MM.1S (cell line): ENCODE data around the gene SEPTIN2.

Experiments used
- DNase-seq: peaks from one replicate; pipeline ENCODE4 v3.0.0-alpha.2; 2015
- H2AFZ ChIP-seq: fragments of 300-600 bp; sonication (generic); 2 replicates; pipeline ENCODE4 v1.6.0; 2016; ENCODE audit warnings: antibody characterized with exemption, low read length
- H3F3A ChIP-seq: fragments of 300-600 bp; sonication (generic); 2 replicates; pipeline ENCODE4 v1.6.1; 2016; ENCODE audit warnings: mild to moderate bottlenecking, antibody characterized with exemption, low read length, moderate library complexity, mixed read lengths; ENCODE audit not compliant: insufficient read depth
- H3K27ac ChIP-seq: fragments of 300-600 bp; sonication (generic); 2 replicates; pipeline ENCODE4 v1.5.1; 2016; ENCODE audit warnings: mild to moderate bottlenecking, low read length
- H3K27me3 ChIP-seq: fragments of 300-600 bp; sonication (generic); replicated peaks from 2 replicates; pipeline ENCODE4 v1.6.0; 2016; ENCODE audit warnings: low read length; ENCODE audit not compliant: insufficient read depth
- H3K36me3 ChIP-seq: fragments of 300-600 bp; sonication (generic); replicated peaks from 2 replicates; pipeline ENCODE4 v1.6.1; 2016; ENCODE audit warnings: mild to moderate bottlenecking, low read length, mixed read lengths; ENCODE audit not compliant: insufficient read depth
- H3K4me1 ChIP-seq: fragments of 300-600 bp; sonication (generic); 2 replicates; pipeline ENCODE4 v1.6.1; 2016; ENCODE audit warnings: low read length, mixed read lengths
- H3K4me2 ChIP-seq: fragments of 300-600 bp; sonication (generic); 2 replicates; pipeline ENCODE4 v1.6.0; 2016; ENCODE audit warnings: low read depth, low read length
- H3K4me3 ChIP-seq: fragments of 300-600 bp; sonication (generic); 2 replicates; pipeline ENCODE4 v1.5.1; 2016; ENCODE audit warnings: low read length, mixed read lengths
- H3K79me2 ChIP-seq: fragments of 300-600 bp; sonication (generic); 2 replicates; pipeline ENCODE4 v1.6.1; 2016; ENCODE audit warnings: mixed run types, low read length, mixed read lengths
- H3K9ac ChIP-seq: fragments of 300-600 bp; sonication (generic); 2 replicates; pipeline ENCODE4 v1.6.1; 2016; ENCODE audit warnings: low read length, mixed read lengths
- H3K9me2 ChIP-seq: fragments of 300-600 bp; sonication (generic); replicated peaks from 2 replicates; pipeline ENCODE4 v1.6.1; 2016; ENCODE audit warnings: mild to moderate bottlenecking, low read length, mixed read lengths; ENCODE audit not compliant: insufficient read depth
- H3K9me3 ChIP-seq: fragments of 300-600 bp; sonication (generic); replicated peaks from 2 replicates; pipeline ENCODE4 v1.6.1; 2016; ENCODE audit warnings: mild to moderate bottlenecking, low read length, mixed read lengths; ENCODE audit not compliant: insufficient read depth
- H4K20me1 ChIP-seq: fragments of 300-600 bp; sonication (generic); 2 replicates; pipeline ENCODE4 v1.6.1; 2016; ENCODE audit warnings: mild to moderate bottlenecking, low read length, moderate library complexity, mixed read lengths; ENCODE audit not compliant: insufficient read depth
- CTCF ChIP-seq: fragments of 300-600 bp; sonication (generic); IDR thresholded peaks from 2 replicates; pipeline ENCODE4 v1.5.1; 2016; ENCODE audit warnings: antibody characterized with exemption, low read length, mixed read lengths
- EZH2 ChIP-seq: fragments of 300-600 bp; sonication (generic); optimal IDR thresholded peaks from 2 replicates; pipeline ENCODE3; 2017; ENCODE audit warnings: low read depth, mild to moderate bottlenecking, antibody characterized with exemption, low read length, mixed read lengths
- EZH2phosphoT487 ChIP-seq: fragments of 300-600 bp; sonication (generic); IDR thresholded peaks from 2 replicates; pipeline ENCODE4 v1.6.1; 2018; ENCODE audit warnings: antibody characterized with exemption, low read length

Gene SEPTIN2

GRCh38 chr2:241315879-241316631 lies at the start of gene SEPTIN2:
SEPTIN2 (plus strand) TSS chr2:241315925; CDS start chr2:241324233, 8,308 bp downstream.
- Histone ChIP-seq H3K9me2 (no peaks in the 10 kb centered on the region), H3K36me3 (no peaks in the 10 kb centered on the region), H3K9me3 (no peaks in the 10 kb centered on the region), H3K9ac (peak within 1 kb of the TSS; percentile 100), H3K4me3 (peak within 1 kb of the TSS; percentile 92), H4K20me1 (no peaks in the 10 kb centered on the region), H3F3A (0 out of 2 replicates have a peak, but pooled peaks cover 9% of the 10 kb centered on the region), H3K4me2 (peak within 1 kb of the TSS; percentile 80), H3K27me3 (no peaks in the 10 kb centered on the region), H2AFZ (peak within 1 kb of the TSS; percentile 88), H3K4me1 (peaks cover 41% of the 10 kb centered on the region), H3K79me2 (peaks cover 92% of the 10 kb centered on the region), H3K27ac (peak within 1 kb of the TSS; percentile 98)
- TF ChIP-seq CTCF (no peak), EZH2phosphoT487 (no peak), EZH2 (no peak)
- DNase-seq, result no peak

- no peaks in the 10 kb centered on the region for H3K27me3 ChIP-seq
- H3K4me3 ChIP-seq, result no peak overlapping the region
- peaks cover 9% of the 10 kb centered on the region; the same call in 1 of the 2 replicates for H3K4me1 ChIP-seq
- TF ChIP-seq CTCF (peak; percentile 16), EZH2 (no peak), EZH2phosphoT487 (no peak)
- no peaks in the 10 kb centered on the region; the same call in 1 of the 2 replicates for H4K20me1 ChIP-seq
- H3K36me3 ChIP-seq, result peaks cover 9% of the 10 kb centered on the region
- no peaks in the 10 kb centered on the region for H3K9me2 ChIP-seq
- DNase-seq, result no peak
- no peak overlapping the region for H3K27ac ChIP-seq
- H3K4me2 ChIP-seq, result no peak overlapping the region
- H3K9me3 ChIP-seq, result no peaks in the 10 kb centered on the region
- no peaks in the 10 kb centered on the region for H3F3A ChIP-seq
- peaks cover 86% of the 10 kb centered on the region for H3K79me2 ChIP-seq
- H3K9ac ChIP-seq, result no peak overlapping the region
- no peak overlapping the region for H2AFZ ChIP-seq
These were observed 48.3 kb upstream of the SEPTIN2 start for GRCh38 chr2:241267249-241268067.

- peaks cover 83% of the 10 kb centered on the region for H3K79me2 ChIP-seq
- H3K9ac ChIP-seq, result no peak overlapping the region
- H3K27ac ChIP-seq, result no peak overlapping the region
- no peak overlapping the region for H2AFZ ChIP-seq
- DNase-seq, result no peak
- H3K9me2 ChIP-seq, result no peaks in the 10 kb centered on the region
- H3K4me2 ChIP-seq, result no peak overlapping the region
- H3K27me3 ChIP-seq, result no peaks in the 10 kb centered on the region
- no peaks in the 10 kb centered on the region; the same call in 1 of the 2 replicates for H4K20me1 ChIP-seq
- no peak for TF ChIP-seq EZH2phosphoT487
- no peak for TF ChIP-seq EZH2
- TF ChIP-seq CTCF, result no peak
- H3K4me1 ChIP-seq, result peaks cover 9% of the 10 kb centered on the region; the same call in 1 of the 2 replicates
- H3K4me3 ChIP-seq, result no peak overlapping the region
- peaks cover 3% of the 10 kb centered on the region; the same call in 1 of the 2 replicates for H3K36me3 ChIP-seq
- H3F3A ChIP-seq, result peaks cover 4% of the 10 kb centered on the region
- no peaks in the 10 kb centered on the region for H3K9me3 ChIP-seq
These were observed 47.4 kb upstream of the SEPTIN2 start for GRCh38 chr2:241268306-241268705.
